ENCODE measurements around the gene FAN1. TPM values are rescaled to one million over a fixed set of nuclear protein-coding genes. Genes with fewer than 3 reads are reported as not detected.

Gene FAN1
- total RNA-seq, 6 donors from 2014 or later = 10.2 to 22.0 (median 14.8) TPM

- DNase-seq = peak in 1 of 2 donors; percentile 52
- no peaks in the 10 kb centered on the region for H3K27me3 ChIP-seq
- no peak for ATAC-seq (ENCODE audit: low FRiP score in 2 of 2)
- no peaks in the 10 kb centered on the region for H3K4me1 ChIP-seq
- peaks cover 22 to 95% (median 72%) of the 10 kb centered on the region in 4 donors for H3K36me3 ChIP-seq
- H3K9me3 ChIP-seq = no peaks in the 10 kb centered on the region
- TF ChIP-seq EP300 (IDR thresholded peaks at IDR 0.05) (no peak), CTCF (IDR thresholded peaks at IDR 0.05) (no peak), POLR2A (IDR thresholded peaks at IDR 0.05) (no peak), POLR2AphosphoS5 (IDR thresholded peaks at IDR 0.05) (no peak)
- no peak overlapping the region for H3K27ac ChIP-seq
- 97% methylated on average over 7 of the region's 7 CpGs for WGBS, 2 donors
- H3K4me3 ChIP-seq = no peak overlapping the region
Measured at GRCh38 chr15:30923429-30923828, 19.7 kb downstream of the FAN1 start.

- no peak overlapping the region for H3K27ac ChIP-seq
- no peak for DNase-seq
- H3K4me1 ChIP-seq = no peaks in the 10 kb centered on the region
- no peak overlapping the region for H3K4me3 ChIP-seq
- no peaks in the 10 kb centered on the region for H3K9me3 ChIP-seq
- no peak for ATAC-seq (ENCODE audit: low FRiP score in 2 of 2)
- TF ChIP-seq EP300 (IDR thresholded peaks at IDR 0.05) (no peak), POLR2A (IDR thresholded peaks at IDR 0.05) (no peak), POLR2AphosphoS5 (IDR thresholded peaks at IDR 0.05) (no peak), CTCF (IDR thresholded peaks at IDR 0.05) (no peak)
- H3K27me3 ChIP-seq = no peaks in the 10 kb centered on the region
- peaks cover 22 to 96% (median 69%) of the 10 kb centered on the region in 4 donors for H3K36me3 ChIP-seq
- WGBS, 2 donors = 81 to 89% methylated on average over 5 of the region's 5 CpGs
Measured at GRCh38 chr15:30924353-30924752, 20.6 kb downstream of the FAN1 start.

- no peaks in the 10 kb centered on the region for H3K9me3 ChIP-seq
- peak in 1 of 2 donors; percentile 9 for ATAC-seq (ENCODE audit: low FRiP score in 2 of 2)
- peaks cover 26 to 92% (median 71%) of the 10 kb centered on the region in 4 donors for H3K36me3 ChIP-seq
- no peaks in the 10 kb centered on the region for H3K27me3 ChIP-seq
- DNase-seq = peak in 1 of 2 donors; percentile 62
- 92 to 100% methylated on average over 1 to 9 of the region's 9 CpGs for WGBS, 2 donors
- TF ChIP-seq POLR2A (IDR thresholded peaks at IDR 0.05) = no peak
- no peak for TF ChIP-seq EP300 (IDR thresholded peaks at IDR 0.05)
- TF ChIP-seq POLR2AphosphoS5 (IDR thresholded peaks at IDR 0.05) = no peak
- no peak for TF ChIP-seq CTCF (IDR thresholded peaks at IDR 0.05)
- H3K27ac ChIP-seq = no peak overlapping the region
- no peaks in the 10 kb centered on the region for H3K4me1 ChIP-seq
- H3K4me3 ChIP-seq = no peak overlapping the region
Measured at GRCh38 chr15:30925686-30926085, 22.0 kb downstream of the FAN1 start.

GRCh38 chr15:30926161-30926560 lies 22.4 kb downstream of the FAN1 start:
- H3K9me3 ChIP-seq = no peaks in the 10 kb centered on the region
- no peaks in the 10 kb centered on the region for H3K27me3 ChIP-seq
- 96% methylated on average over 7 to 8 of the region's 8 CpGs for WGBS, 2 donors
- no peak overlapping the region for H3K4me3 ChIP-seq
- no peaks in the 10 kb centered on the region for H3K4me1 ChIP-seq
- peak in 1 of 2 donors; percentile 24 for DNase-seq
- peaks cover 27 to 92% (median 68%) of the 10 kb centered on the region in 4 donors for H3K36me3 ChIP-seq
- H3K27ac ChIP-seq = no peak overlapping the region
- ATAC-seq (ENCODE audit: low FRiP score in 2 of 2) = no peak
- TF ChIP-seq POLR2AphosphoS5 (IDR thresholded peaks at IDR 0.05) = no peak
- TF ChIP-seq POLR2A (IDR thresholded peaks at IDR 0.05) = no peak
- no peak for TF ChIP-seq EP300 (IDR thresholded peaks at IDR 0.05)
- TF ChIP-seq CTCF (IDR thresholded peaks at IDR 0.05) = no peak

- Histone ChIP-seq H3K4me3 (no peak overlapping the region), H3K27me3 (no peaks in the 10 kb centered on the region), H3K4me1 (no peaks in the 10 kb centered on the region), H3K36me3 (peaks cover 27 to 86% (median 60%) of the 10 kb centered on the region in 4 donors), H3K9me3 (no peaks in the 10 kb centered on the region), H3K27ac (no peak overlapping the region)
- ATAC-seq (ENCODE audit: low FRiP score in 2 of 2) (no peak), DNase-seq (peak in 1 of 2 donors; percentile 24)
- WGBS, 2 donors = 79 to 91% methylated on average over 6 to 7 of the region's 7 CpGs
- TF ChIP-seq POLR2AphosphoS5 (IDR thresholded peaks at IDR 0.05) = no peak
- no peak for TF ChIP-seq POLR2A (IDR thresholded peaks at IDR 0.05)
- no peak for TF ChIP-seq EP300 (IDR thresholded peaks at IDR 0.05)
- TF ChIP-seq CTCF (IDR thresholded peaks at IDR 0.05) = no peak
Measured at GRCh38 chr15:30927148-30927761, 23.5 kb downstream of the FAN1 start.

All from upper lobe of left lung (tissue), 6 donors.